SH-SY5Y (cell line): Measurements from ENCODE around the gene YRDC.

Experiments used
- GATA2 ChIP-seq: IDR thresholded peaks from 2 replicates; pipeline ENCODE4 v1.6.1; 2011; ENCODE audit warnings: mild to moderate bottlenecking, low read depth, low read length
- GATA3 ChIP-seq: IDR thresholded peaks from 2 replicates; pipeline ENCODE4 v1.6.1; 2011; ENCODE audit warnings: low read depth, mild to moderate bottlenecking, low read length, moderate library complexity

DNA sequence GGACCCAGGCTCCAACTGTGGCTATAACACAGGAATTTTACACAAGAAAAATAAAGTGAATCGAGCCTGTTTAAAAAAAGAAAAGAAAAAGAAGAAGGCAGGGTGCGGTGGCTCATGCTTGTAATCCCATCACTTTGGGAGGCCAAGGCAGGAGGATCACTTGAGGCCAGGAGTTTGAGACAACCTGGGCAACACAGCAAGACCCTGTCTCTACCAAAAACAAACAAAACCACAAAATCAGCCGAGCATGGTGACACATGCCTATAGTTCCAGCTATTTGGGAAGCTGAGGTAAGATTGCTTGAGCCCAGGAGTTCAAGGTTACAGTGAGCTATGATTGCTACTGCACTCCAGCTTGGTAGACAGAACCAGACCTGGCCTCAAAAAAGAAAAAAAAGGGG is 33.6 kb upstream of the YRDC start:
- TF ChIP-seq GATA3 (no peak), GATA2 (no peak)
